HG03575 (cell line): ENCODE data around the gene EPB42.
"Not testable (repeated sequence)": the region's sequence is repeated elsewhere in the genome, so short reads cannot be mapped to it uniquely, and the experiment has no call there.

Experiments used
- ATAC-seq: cut with Tn5 transposase; IDR thresholded peaks from one replicate; pipeline ENCODE4 v1.9.1; 2021; ENCODE audit not compliant: unreplicated experiment, insufficient number of reproducible peaks, low FRiP score; ENCODE audit errors: extremely low read depth

Gene EPB42

DNA sequence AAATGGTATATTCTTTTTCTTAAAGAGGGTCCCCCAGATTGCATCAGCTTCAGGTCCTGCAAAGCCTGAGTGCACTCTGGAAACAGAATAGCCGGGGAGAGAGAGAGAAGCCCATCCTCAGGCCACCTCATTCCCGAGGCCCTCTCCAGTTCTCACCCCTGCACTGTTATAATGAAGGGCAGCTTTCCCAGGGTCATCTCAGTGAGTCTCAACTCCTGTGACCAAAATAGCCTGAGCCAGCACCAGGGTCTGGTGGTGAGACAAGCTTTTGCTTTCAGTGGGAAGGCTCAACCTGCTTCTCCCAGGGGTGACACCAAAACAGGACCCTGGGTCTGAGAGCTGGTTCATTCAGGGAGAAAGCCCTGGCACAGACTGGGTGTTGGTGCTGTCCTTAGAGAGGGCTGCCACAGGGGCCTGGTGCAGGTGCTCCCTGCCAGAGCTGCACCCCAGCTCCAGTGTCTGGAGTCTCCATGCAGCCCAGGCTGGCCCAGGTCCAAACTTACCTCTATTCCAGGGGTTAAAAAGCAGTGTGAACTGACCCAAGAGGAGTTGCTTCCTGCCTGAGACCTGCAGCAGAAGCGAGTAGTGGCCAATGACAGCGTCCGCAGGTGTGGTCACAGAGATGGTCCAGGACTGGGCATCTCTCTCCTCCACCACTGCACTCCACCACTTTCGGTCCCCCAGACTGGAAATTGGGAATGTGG, 6.1 kb downstream of the EPB42 start:
- ATAC-seq: no peak

GRCh38 chr15:43214169-43214568, 6.6 kb downstream of the EPB42 start:
- ATAC-seq: no peak

GRCh38 chr15:43213466-43213865, 7.4 kb downstream of the EPB42 start:
- no peak for ATAC-seq

DNA sequence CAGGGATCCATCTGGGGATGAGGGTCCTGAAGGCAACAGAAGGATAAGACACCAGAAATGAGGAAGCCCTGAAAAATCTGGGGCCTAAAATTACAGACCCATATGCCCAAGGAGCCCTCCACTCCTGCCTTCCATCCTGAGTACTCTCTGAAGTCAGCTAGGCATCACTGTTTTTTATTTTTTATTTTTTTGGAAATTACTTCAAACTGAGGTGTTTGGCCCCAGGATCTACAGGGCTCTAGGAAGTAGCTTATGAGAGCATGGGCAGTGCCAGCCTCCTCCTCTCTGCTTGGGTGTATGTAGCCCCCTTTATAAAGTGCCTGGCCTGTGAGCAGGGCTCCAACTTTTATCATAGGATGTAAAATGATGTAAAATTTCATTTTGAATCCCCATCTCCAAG, 7.9 kb downstream of the EPB42 start:
- no peak for ATAC-seq

GRCh38 chr15:43212299-43212698, 8.5 kb downstream of the EPB42 start:
- ATAC-seq: no peak

DNA sequence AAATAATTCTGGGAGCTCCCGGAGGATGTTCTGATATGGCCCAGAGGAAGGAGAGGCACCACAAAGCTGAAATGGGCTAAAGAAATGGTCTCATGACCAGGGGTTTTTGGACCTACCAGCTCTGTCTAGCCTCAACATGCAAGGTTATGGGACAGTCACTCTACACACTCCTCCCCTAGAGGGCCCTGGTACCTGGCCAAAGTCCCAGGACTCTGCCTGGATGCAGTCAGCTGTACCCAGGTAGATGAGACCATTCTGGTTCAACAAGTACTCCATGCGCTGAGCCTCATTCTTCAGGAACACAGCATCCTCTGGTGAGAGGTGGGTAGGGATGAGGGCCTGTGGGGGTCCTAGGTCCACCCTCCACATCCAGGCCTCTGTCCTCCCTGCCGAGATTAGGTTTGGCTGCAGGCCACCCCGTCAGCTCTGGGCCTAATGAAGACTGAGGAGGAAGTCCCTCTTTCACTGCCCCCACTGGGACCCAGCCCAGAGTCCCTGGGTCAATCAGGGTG, 9.5 kb downstream of the EPB42 start:
- no peak for ATAC-seq

- no peak for ATAC-seq
Measured at GRCh38 chr15:43210807-43211206, 10.0 kb downstream of the EPB42 start.

- no peak for ATAC-seq
Measured at GRCh38 chr15:43210172-43210745, 10.6 kb downstream of the EPB42 start.

GRCh38 chr15:43209059-43209824, 11.6 kb downstream of the EPB42 start:
- ATAC-seq: no peak

GRCh38 chr15:43208052-43209002, 12.5 kb downstream of the EPB42 start:
- no peak for ATAC-seq

DNA sequence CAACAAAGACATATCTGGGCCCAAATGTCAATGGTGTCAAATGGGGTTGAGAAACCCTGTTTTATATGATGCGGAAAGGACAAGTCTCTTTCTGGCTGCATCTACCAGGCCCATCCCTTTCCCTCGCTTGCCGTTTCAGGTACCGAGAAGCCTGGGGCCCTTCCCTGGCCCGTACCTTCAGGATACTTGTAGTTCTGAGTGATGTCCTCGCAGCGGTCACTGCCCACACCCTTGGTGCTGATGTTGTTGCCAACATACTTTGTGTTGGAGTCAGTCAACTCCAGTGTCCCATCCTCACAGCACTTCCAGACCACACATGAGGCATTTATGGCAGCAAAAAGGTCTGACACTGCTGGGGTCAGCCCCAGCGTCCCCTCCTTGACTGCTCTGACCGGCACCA, 13.8 kb downstream of the EPB42 start:
- ATAC-seq: no peak

- no peak for ATAC-seq
Measured at GRCh38 chr15:43206054-43206453, 14.8 kb downstream of the EPB42 start.

GRCh38 chr15:43204016-43204901, 16.6 kb downstream of the EPB42 start:
- ATAC-seq: no peak

- no peak for ATAC-seq
Measured at GRCh38 chr15:43199945-43200488, 20.8 kb downstream of the EPB42 start.

DNA sequence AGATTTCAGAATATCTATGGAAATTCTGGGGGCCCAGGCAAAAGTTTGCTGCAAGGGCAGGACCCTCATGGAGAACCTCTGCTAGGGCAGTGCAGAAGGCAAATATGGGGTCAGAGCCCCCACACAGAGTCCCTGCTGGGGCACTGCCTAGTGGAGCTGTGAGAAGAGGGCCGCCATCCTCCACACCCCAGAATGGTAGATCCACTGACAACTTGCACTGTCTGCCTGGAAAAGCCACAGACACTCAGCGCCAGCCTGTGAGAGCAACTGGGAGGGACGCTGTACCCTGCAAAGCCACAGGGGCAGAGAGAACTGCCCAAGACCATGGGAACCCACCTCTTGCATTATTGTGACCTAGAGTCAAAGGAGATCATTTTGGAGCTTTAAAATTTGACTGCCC, 21.8 kb downstream of the EPB42 start:
- ATAC-seq: no peak

GRCh38 chr15:43198556-43198955, 22.3 kb downstream of the EPB42 start:
- ATAC-seq: not testable (repeated sequence)

GRCh38 chr15:43197773-43198172, 23.0 kb downstream of the EPB42 start:
- ATAC-seq: not testable (repeated sequence)
